COLO829 (cell line): ENCODE measurements around the gene LTBR.

Experiments
- DNase-seq: peaks from one replicate; pipeline ENCODE4 v3.0.0; 2012; ENCODE audit warnings: low spot score

Gene LTBR

GRCh38 chr12:6384499-6385436, 806 bp downstream of the LTBR start:
- no peak for DNase-seq

- DNase-seq, result no peak
These were observed 2.1 kb downstream of the LTBR start for GRCh38 chr12:6386038-6386437.

- no peak for DNase-seq
These were observed 2.5 kb downstream of the LTBR start for GRCh38 chr12:6386491-6386890.

GRCh38 chr12:6387541-6387940, 3.6 kb downstream of the LTBR start:
- no peak for DNase-seq

GRCh38 chr12:6390084-6390799, 6.3 kb downstream of the LTBR start:
- DNase-seq, result no peak

GRCh38 chr12:6391013-6391412, 7.1 kb downstream of the LTBR start:
- DNase-seq, result no peak

GRCh38 chr12:6392504-6392903, 8.5 kb downstream of the LTBR start:
- no peak for DNase-seq

- DNase-seq, result no peak
These were observed 9.1 kb downstream of the LTBR start for GRCh38 chr12:6393109-6393508.

GRCh38 chr12:6394398-6394797, 10.4 kb downstream of the LTBR start:
- no peak for DNase-seq

GRCh38 chr12:6396031-6396430, 12.1 kb downstream of the LTBR start:
- peak; percentile 93 for DNase-seq

- DNase-seq, result no peak
These were observed 16.1 kb downstream of the LTBR start for GRCh38 chr12:6399884-6400644.

GRCh38 chr12:6404390-6404789, 20.4 kb downstream of the LTBR start:
- no peak for DNase-seq

- DNase-seq, result no peak
These were observed 22.0 kb downstream of the LTBR start for GRCh38 chr12:6405963-6406362.

- DNase-seq, result no peak
These were observed 23.4 kb downstream of the LTBR start for GRCh38 chr12:6407236-6407954.

GRCh38 chr12:6416596-6416995, 32.6 kb downstream of the LTBR start:
- no peak for DNase-seq

GRCh38 chr12:6418796-6419195, 34.8 kb downstream of the LTBR start:
- no peak for DNase-seq

GRCh38 chr12:6420364-6420763, 36.4 kb downstream of the LTBR start:
- no peak for DNase-seq

GRCh38 chr12:6423267-6424007, 39.5 kb downstream of the LTBR start:
- DNase-seq, result peak; percentile 85

GRCh38 chr12:6424008-6424347, 40.0 kb downstream of the LTBR start:
- no peak for DNase-seq

- DNase-seq, result no peak
These were observed 40.9 kb downstream of the LTBR start for GRCh38 chr12:6424866-6425265.
